ENCODE results near the gene STIM1. TPM values are rescaled to one million over a fixed set of nuclear protein-coding genes. Genes with fewer than 3 reads are reported as not detected.

Gene STIM1
- total RNA-seq (ENCODE audit: low replicate concordance): 32.9 and 122 TPM in 2 replicates

DNA sequence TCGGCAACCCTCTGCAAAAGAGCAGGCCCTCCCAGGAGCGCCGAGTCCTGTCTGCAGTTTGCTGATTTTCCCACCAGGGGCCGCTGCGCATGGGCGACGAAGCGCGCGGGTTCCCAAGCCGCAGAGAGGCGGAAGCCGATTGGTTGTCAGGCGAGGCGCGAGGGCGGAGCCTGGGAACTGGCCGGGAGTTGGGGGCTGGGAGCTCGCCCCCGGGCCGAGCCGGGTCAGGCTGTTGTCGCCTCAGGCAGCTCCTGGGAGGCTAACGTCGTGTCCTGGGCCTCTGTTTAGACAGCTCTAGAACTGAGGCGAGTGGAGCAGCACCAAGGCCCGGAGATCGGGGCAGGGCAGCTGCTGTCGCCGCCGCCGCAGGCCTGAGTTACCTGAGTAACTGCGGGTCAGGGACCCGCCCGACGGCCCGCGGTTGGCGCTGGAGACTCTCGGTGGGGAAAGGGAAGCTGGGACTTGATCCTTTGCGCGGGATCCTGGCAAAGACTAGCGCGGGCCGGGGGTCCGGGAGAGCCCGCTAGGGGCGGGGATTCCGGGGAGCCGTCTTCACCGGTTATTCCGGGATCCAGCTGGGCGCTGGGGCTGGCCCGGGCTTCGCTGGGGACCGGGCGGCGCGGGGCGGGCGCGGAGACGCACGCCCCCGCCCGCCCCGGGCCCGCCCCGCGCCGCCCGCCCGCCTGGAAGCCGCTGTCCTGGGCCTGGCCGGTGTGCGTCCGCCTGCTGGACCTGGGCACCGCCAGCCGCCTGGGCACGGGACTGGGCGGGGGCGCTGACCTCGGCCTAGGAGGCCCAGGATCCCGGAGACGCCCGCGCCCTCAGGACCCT is at the start of gene STIM1:
Gene STIM1, plus strand, starts transcription at position 688 of the 831 bp plus-strand sequence. CDS start 607 bp downstream, outside the sequence.

GRCh38 chr11:3807909-3808860 is 47.3 kb upstream of the STIM1 start, which contains the start of gene PGAP2:
Gene PGAP2, plus strand, starts transcription at chr11:3808560. Its CDS starts 2,700 bp downstream, at chr11:3811260.

GRCh38 chr11:3840870-3841425 is 14.5 kb upstream of the STIM1 start, which contains the start of gene RHOG:
Gene RHOG, minus strand, starts transcription at chr11:3840959. Its CDS starts 12,821 bp downstream, at chr11:3828138.

GRCh38 chr11:4094348-4095291 is 239.2 kb downstream of the STIM1 start, which contains the start of gene RRM1:
Gene RRM1, plus strand, starts transcription at chr11:4094799. Its CDS starts 214 bp downstream, at chr11:4095013.

Other genes starting within 250 kb of the STIM1 start
- 1.1 TPM in 1 of 2 replicates, not detected in the other for gene ART5, start 213.7 kb upstream of the STIM1 start, total RNA-seq (ENCODE audit: low replicate concordance)
- gene ART1, start 210.5 kb upstream of the STIM1 start, total RNA-seq (ENCODE audit: low replicate concordance): not detected in 2 replicates
- gene CHRNA10, start 184.3 kb upstream of the STIM1 start, total RNA-seq (ENCODE audit: low replicate concordance): 0.23 and 1.1 TPM in 2 replicates
- gene NUP98, start 58.1 kb upstream of the STIM1 start, total RNA-seq (ENCODE audit: low replicate concordance): 65.9 and 70.9 TPM in 2 replicates
- gene PGAP2, start 47.1 kb upstream of the STIM1 start, total RNA-seq (ENCODE audit: low replicate concordance): 8.9 and 18.0 TPM in 2 replicates
- gene RHOG, start 14.7 kb upstream of the STIM1 start, total RNA-seq (ENCODE audit: low replicate concordance): 7.1 and 9.0 TPM in 2 replicates
- 32.6 and 61.9 TPM in 2 replicates for gene RRM1, start 239.1 kb downstream of the STIM1 start, total RNA-seq (ENCODE audit: low replicate concordance)

Measured in smooth muscle cell of the coronary artery (primary cell).